ENCODE results near the gene FSD1L.
"Not testable (repeated sequence)": the region's sequence is repeated elsewhere in the genome, so short reads cannot be mapped to it uniquely, and the experiment has no call there.

Gene FSD1L

GRCh38 chr9:105484226-105484625 lies 36.4 kb downstream of the FSD1L start:
- DNase-seq (ENCODE audit: low read depth, low spot score), result no peak

DNA sequence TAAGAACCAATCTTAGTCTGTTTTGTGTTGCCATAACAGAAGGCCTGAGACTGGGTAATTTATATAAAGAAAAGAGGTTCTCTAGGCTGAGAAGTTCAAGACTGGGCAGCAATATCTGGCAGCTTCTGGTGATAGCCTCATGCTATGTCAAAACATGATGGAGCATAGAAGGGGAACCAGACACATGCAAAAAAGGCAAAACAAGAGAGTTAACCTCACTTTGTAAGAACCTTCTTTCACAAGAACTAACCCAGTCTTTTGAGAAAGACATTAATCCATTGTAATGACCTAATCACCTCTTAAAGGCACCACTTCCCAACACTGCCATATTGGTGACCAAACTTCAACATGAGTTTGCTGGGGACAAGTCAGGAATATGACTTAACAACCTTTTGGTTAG lies 37.3 kb downstream of the FSD1L start:
- no peak for DNase-seq (ENCODE audit: low read depth, low spot score)

DNA sequence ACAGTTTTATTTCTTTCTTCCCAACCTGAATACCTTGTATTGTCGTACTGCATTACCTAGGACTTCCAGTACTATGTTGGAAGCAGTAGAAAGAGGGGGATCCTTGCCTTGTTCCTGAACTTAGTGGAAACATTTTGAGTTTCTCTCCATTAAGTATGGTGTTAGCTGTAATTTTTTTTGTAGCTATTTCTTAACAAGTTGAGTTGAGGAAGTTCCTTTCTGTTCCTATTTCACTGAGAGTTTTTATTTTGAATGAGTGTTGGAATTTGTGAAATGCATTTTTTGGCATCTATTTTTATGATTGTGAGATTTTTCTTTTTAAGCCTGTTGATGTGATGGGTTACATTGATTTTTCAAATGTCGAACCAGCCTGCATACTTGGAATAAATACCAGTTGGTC lies 49.0 kb downstream of the FSD1L start:
- no peak for DNase-seq (ENCODE audit: low read depth, low spot score)

DNA sequence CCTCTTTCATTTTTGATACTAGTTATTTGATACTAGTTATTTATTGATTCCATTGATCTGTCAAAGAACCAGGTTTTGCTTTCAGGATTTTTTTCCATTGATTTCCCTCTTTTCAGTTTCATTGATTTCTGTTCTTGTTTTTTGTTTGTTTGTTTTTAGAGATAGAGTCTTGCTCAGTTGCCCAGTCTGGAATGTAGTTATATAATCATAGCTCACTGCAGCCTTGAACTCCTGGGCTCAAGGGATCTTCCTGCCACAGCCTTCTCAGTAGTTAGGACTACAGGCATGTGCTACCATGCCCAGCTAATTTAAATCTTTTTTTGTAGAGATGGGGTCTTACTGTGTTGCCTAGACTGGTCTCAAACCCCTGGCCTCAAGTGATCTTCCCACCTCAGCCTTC lies 49.9 kb downstream of the FSD1L start:
- DNase-seq (ENCODE audit: low read depth, low spot score), result no peak

GRCh38 chr9:105500108-105500766 lies 52.4 kb downstream of the FSD1L start:
- DNase-seq (ENCODE audit: low read depth, low spot score), result no peak

DNA sequence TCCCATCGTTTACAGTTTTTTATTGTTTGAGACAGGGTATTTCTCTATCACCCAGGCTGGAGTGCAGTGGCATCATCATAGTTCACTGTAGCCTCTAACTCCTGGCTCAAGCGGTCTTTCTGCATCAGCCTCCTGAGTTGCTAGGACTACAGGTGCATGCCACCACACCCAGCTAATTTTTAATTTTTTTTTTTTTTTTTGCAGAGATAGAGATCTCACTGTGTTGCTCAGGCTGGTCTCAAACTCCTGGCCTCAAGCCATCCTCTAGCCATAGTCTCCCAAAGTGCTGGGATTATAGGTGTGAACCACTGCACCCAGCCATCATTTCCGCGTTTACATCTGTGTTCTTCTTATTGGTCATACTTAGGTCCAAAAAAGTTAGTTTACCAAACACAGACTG lies 53.6 kb downstream of the FSD1L start:
- no peak for DNase-seq (ENCODE audit: low read depth, low spot score)

- DNase-seq (ENCODE audit: low read depth, low spot score), result no peak
These were observed 54.4 kb downstream of the FSD1L start for GRCh38 chr9:105502276-105502675.

DNA sequence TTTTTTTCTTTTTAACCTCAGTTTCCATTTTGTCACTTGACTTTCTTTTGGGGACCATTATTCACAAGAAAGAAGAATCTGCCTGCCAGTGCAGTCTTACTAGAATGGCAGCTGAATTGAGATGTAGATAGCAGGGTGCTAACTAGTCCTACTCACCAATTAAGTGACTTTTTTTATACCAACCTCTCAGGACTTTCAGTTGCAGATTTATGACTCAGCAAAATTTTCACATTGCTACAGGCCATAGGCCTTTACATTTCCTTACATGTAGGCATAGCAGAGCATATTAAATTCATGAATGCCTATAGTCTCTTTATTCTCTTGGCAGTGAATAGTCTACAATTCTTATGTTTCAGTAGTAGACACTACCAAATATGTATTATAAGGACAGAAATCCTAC lies 56.0 kb downstream of the FSD1L start:
- DNase-seq (ENCODE audit: low read depth, low spot score), result no peak

DNA sequence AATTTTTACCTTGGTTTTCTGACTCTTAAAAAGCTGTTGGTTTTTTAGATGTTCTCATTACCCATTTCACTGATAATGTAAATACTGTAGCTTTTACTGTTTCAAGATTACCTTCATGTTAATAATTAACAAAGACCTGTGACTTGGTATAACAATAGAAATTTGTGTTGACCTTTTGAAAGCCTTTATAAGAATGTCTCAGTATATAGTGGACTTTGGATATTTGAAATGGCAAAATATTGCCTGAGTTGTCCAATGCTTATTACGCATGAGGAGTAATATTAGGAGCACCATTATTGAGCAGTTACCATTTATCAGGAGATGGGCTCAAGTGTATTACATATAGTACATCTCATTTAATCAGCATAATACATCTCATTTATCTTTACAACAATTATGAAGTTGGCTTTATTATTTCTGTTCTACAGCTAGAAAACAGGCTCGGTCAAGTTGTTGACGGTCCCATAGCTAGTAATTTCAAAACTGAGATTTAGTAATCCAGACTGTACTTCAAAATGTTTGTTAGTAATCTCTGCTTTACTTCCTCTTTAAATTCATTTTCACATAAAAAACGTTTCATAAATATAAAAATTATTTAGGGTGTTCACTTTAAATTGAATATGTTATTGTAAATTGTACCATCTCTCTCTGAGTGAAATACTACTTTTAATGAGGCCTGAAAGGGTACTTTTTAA lies 59.4 kb downstream of the FSD1L start:
- DNase-seq (ENCODE audit: low read depth, low spot score), result no peak

DNA sequence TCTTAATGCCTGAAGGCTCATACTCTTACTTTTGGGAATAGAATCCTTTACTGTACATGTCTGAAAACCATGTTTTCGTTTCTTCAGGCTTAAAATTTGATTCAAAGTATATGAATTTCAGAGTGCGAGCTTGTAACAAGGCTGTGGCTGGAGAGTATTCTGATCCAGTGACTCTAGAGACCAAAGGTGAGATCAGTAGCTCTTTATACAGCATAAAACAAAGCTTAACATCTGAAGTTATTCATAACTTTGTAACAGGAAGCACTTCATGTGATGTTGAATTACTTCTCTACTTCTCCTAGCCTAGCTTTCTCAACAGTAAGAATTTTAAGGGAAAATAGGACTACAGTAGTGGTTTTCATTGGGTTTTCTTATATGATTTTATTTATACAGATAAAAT lies 60.7 kb downstream of the FSD1L start:
- DNase-seq (ENCODE audit: low read depth, low spot score), result no peak

DNA sequence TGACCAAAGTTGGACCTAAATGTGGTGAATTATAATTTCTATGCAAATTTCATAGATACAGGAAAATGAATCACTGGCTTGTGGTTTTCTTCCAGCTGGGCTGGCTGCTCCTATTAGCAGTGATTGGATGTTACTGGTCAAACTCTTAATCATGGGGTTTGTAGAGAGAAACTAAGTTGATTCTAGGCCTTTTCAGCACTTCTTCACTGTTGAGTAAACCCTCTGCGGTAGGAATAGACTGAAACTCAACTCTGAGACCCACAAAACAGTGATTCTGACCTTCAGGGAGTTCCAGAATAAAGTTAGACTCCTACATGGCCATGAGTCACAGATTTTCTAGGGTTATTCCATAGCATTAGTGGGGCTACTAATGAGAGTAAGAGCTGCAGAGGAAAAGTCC lies 62.2 kb downstream of the FSD1L start:
- no peak for DNase-seq (ENCODE audit: low read depth, low spot score)

DNA sequence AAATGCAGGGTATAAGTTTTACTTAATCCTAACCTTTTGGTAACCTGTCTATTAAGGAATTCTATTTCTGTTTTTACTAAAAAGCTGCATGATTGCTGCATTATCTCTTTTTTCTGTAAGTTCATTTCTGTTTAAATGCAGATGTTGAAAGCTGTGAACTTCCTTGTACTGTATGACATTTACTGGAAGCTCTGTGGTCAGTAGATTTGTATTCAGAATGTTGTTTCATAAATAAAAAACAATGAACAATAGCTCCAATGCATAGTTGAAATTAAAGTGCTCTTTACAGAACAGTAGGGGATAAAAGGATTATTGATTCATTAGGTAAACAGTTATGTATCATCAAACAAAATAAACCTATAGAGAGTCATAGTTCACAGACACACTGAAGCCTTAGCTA lies 63.6 kb downstream of the FSD1L start:
- no peak for DNase-seq (ENCODE audit: low read depth, low spot score)

DNA sequence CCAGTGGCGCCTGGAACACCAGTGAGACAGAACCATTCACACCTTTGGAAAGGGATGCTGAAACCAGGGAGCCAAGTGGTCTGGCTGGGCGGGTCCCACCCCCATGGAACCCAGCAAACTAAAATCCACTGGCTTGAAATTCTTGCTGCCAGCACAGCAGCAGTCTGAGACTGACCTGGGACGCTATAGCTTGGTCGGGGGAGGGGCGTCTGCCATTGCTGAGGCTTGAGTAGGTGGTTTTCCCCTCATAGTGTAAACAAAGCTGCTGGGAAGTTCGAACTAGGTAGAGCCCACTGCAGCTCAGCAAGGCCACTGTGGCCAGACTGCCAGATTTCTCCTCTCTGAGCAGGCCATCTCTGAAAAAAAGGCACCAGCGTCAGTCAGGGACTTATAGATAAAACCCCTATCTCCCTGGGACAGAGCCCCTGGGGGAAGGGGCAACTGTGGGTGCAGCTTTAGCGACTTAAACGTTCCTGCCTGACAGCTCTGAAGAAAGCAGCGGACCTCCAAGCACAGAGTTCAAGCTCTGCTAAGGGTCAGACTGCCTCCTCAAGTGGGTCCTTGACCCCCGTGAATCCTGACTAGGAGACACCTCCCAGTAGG lies 68.1 kb downstream of the FSD1L start:
- no peak for DNase-seq (ENCODE audit: low read depth, low spot score)

DNA sequence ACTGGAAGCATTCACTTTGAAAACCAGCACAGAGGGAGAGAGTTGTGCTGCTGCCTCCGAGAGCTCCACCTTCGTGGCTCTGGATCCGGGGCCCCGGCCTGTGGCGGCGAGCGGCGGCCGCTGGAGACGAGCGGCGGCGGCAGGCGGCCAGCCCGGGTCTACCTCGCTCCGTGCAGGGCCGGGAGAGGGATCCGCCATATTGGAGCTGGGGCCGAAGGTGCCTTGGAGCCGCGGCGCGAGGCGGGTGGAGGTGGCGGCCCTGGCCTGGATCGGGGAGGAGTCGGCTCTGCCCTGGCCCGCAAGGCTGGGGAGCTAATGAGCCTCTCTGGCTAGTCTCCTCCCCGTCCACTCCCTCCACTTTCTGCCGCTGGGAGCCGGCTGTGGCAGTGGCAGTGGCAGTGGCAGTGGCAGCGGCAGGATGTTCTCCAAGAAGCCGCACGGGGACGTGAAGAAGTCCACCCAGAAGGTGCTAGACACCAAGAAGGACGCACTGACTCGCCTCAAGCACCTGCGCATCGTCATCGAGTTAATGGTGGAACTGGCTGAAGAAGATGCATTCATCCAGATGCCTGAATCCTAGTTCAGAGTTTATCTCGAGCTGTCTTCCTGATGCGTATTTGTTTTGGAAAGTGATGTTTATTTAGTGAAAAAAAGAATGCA lies 72.0 kb downstream of the FSD1L start:
- DNase-seq (ENCODE audit: low read depth, low spot score), result not testable (repeated sequence)

- not testable (repeated sequence) for DNase-seq (ENCODE audit: low read depth, low spot score)
These were observed 73.2 kb downstream of the FSD1L start for GRCh38 chr9:105520992-105521391.

DNA sequence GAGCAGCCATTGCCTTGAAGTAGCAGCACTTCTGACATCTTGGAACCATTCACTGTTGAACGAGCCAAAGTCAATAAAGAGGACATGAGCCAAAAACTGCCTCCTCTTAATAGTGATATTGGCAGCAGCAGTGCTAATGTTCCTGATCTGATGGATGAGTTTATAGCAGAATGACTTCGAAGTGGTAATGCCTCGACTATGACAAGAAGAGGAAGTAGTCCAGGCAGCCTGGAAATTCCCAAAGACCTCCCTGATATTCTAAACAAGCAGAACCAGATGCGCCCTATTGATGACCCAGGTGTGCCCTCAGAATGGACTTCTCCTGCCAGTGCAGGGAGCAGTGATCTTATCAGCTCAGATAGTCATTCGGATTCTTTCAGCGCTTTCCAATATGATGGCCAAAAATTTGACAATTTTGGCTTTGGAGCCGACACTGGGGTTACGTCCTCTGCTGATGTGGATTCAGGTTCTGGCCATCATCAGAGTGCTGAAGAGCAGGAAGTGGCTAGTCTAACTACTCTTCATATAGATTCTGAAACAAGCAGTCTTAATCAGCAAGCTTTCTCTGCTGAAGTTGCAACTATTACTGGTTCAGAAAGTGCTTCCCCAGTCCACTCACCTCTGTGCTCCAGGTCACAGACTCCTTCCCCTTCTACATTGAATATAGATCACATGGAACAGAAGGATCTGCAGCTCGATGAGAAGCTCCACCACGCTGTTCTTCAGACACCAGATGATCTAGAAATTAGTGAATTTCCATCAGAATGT lies 75.0 kb downstream of the FSD1L start:
- DNase-seq (ENCODE audit: low read depth, low spot score), result not testable (repeated sequence)

DNA sequence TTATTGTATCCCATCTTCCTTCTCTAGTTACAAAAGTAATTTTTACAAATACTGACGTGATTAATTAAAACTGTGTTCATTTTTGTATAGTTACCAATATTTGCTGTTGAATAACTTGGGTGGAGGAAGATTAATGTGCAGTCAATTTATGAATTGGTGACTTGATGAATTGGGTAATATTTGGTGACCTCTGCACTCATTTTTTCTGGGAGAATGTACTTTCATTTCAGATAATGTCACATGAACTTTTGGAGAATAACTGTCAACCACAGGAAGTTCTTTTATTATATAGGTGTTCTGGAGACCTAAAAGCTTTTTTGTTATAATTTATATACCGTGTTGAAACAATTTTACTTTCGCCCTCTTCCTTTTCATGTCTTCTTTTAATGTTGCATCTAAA lies 83.7 kb downstream of the FSD1L start:
- no peak for DNase-seq (ENCODE audit: low read depth, low spot score)

GRCh38 chr9:105535920-105536668 lies 88.3 kb downstream of the FSD1L start:
- DNase-seq (ENCODE audit: low read depth, low spot score), result no peak

DNA sequence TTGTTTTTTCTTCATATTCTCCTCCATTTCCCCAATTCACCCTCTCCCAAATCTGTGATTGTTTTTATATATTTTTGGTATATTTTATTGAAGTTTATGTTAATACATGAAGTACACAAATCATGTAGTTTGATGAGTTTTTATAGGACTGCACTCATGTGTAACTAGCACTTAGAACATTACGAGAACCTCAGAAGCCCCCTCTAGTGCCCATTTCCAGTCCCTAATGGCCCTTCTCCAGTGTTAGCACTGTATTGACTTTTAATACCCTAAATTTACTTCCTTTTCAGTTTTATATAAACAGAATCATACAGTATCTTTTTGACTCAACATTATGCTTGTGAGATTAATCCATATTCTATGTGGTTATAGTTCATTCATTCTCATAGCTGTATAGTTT lies 91.6 kb downstream of the FSD1L start:
- DNase-seq (ENCODE audit: low read depth, low spot score), result no peak

GRCh38 chr9:105541838-105542237 lies 94.0 kb downstream of the FSD1L start:
- no peak for DNase-seq (ENCODE audit: low read depth, low spot score)

DNA sequence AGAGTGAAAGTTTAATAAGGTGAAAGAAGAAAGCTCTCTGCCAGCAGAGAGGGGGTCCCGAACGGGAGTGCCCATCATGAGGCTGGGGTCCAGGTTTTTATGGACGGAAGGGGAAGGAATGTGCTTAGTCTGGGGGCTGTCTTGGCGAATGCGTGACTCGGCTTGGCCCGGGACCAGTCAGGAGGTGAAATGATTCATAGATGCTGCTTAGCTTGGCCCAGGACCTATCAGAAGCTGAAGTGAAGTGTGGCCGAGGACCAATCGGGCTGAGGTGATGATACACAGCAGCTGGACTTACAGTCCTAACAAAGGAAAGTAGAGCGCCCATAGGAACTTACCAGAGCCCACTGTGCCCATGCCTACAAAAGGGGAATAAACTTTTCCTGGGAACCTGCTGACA lies 106.2 kb downstream of the FSD1L start:
- DNase-seq (ENCODE audit: low read depth, low spot score), result no peak
